Activated naive CD4-positive, alpha-beta T cell treated with anti-CD3 and anti-CD28 coated beads for 36 hours (primary cell): ENCODE measurements around the gene ZNF862. TPM values are rescaled to one million over a fixed set of nuclear protein-coding genes. Genes with fewer than 3 reads are reported as not detected.

Experiments used
- CTCF ChIA-PET: fragments of 350-600 bp; sonication (Branson Sonifier 250); formaldehyde crosslinking; loops from one replicate; lab custom pipeline; 2021; ENCODE audit warnings: antibody characterized with exemption; lab: Charles Lee
- DNase-seq: peaks from one replicate; pipeline ENCODE4 v3.0.0-alpha.2; 2020
- H3K27ac Mint-ChIP-seq: one replicate; pipeline ENCODE4 v1.8.0; 2021; ENCODE audit warnings: mild to moderate bottlenecking, mixed read lengths
- H3K27me3 Mint-ChIP-seq: one replicate; pipeline ENCODE4 v1.8.0; 2021; ENCODE audit warnings: low read depth, mixed read lengths
- H3K36me3 Mint-ChIP-seq: one replicate; pipeline ENCODE4 v1.8.0; 2021; ENCODE audit warnings: low read depth, mixed read lengths
- H3K4me1 Mint-ChIP-seq: one replicate; pipeline ENCODE4 v1.8.0; 2021; ENCODE audit warnings: low read depth, mixed read lengths
- H3K4me3 Mint-ChIP-seq: one replicate; pipeline ENCODE4 v1.8.0; 2021; ENCODE audit warnings: mild to moderate bottlenecking, moderate library complexity, mixed read lengths
- H3K9me3 Mint-ChIP-seq: one replicate; pipeline ENCODE4 v1.8.0; 2021; ENCODE audit warnings: mixed read lengths
- intact Hi-C: fragments of 100-400 bp; cut with micrococcal nuclease; formaldehyde crosslinking; loops from one replicate; pipeline ENCODE4 v1.15.1; 2023
- total RNA-seq, 2 experiments: library from RNA; stranded (reverse); gene quantifications; one replicate each; pipeline ENCODE4 v1.2.3, GENCODE V29; 2021

ZNF862 gene
- total RNA-seq, 2 experiments from 2014 or later = 17.6 to 19.4 TPM

DNA sequence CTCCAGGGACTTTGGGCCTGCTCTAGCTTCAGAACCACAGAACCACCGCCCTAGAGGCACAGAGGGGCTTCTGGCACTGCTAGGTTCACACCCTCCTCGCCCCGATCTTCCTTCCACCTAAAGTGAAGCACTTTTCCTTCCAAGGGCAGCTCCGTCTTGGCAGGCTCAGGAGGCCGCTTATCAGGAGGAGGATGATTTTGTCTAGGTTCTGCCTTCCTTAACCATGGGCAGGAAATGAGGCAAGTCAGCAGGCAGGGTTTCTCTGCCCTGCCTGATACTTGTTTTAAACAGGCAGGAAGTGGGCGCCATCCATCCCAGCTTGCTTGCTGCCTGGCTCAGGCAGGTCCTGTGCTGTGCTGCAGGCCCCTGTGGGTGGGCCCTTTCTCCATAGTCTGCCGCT, 27.3 kb downstream of the ZNF862 start:
- H3K4me1 Mint-ChIP-seq = peaks cover 77% of the 10 kb centered on the region
- no peaks in the 10 kb centered on the region for H3K9me3 Mint-ChIP-seq
- peak overlapping the region; percentile 39 for H3K4me3 Mint-ChIP-seq

DNA sequence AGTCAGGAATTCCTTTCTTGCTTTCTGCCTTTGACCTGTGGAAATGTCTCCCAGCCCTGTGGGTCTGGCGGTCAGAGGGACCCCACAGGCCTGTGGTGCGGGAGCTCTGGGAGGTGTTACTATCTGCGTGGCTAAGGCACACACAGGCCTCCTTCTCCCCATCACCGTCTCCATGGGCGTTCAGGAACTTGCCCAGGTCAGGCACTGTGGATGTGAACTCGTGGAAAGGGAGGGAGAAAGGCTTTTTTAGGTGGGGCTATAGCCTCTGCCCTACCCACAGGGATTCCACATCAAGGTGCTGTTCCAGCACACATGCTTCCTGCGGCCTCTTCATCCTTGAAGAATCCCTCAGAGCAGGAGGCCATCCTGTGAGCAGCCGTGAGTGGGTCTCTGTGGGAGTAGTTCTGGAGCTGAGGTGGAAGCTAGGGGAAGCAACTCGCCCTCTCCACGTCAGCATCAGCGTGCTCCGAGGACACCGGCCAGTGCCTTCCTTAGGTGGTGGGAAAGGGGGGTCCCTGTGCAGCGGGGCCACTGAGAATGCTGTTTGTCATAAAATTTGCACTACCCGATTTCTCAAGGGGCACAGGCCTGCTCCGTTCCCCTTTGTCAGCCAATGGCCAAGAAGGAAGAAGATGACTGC, 28.1 kb downstream of the ZNF862 start:
- H3K4me3 Mint-ChIP-seq = no peak overlapping the region
- CTCF ChIA-PET = interaction anchor here (1.5 kb wide), 1 partner anchor 16 kb away, joined by 3 read pairs; no protein-coding TSS in a partner anchor

More for the DNA sequence above, 27.3 kb downstream of the ZNF862 start:
- peaks cover 23% of the 10 kb centered on the region for H3K36me3 Mint-ChIP-seq
- peak overlapping the region; percentile 93 for H3K27ac Mint-ChIP-seq
- peak; percentile 83 for DNase-seq
- intact Hi-C loops = loop anchor here (1.0 to 2.0 kb wide), 2 partner anchors 8 to 93 kb away; partner anchors contain the start of genes ATP6V0E2 and ZNF467
- H3K27me3 Mint-ChIP-seq = no peaks in the 10 kb centered on the region
- CTCF ChIA-PET = interaction anchor here (0.8 to 1.5 kb wide), 4 partner anchors 11 to 65 kb away, joined by 3 to 4 read pairs (median 3); no protein-coding TSS in a partner anchor

DNA sequence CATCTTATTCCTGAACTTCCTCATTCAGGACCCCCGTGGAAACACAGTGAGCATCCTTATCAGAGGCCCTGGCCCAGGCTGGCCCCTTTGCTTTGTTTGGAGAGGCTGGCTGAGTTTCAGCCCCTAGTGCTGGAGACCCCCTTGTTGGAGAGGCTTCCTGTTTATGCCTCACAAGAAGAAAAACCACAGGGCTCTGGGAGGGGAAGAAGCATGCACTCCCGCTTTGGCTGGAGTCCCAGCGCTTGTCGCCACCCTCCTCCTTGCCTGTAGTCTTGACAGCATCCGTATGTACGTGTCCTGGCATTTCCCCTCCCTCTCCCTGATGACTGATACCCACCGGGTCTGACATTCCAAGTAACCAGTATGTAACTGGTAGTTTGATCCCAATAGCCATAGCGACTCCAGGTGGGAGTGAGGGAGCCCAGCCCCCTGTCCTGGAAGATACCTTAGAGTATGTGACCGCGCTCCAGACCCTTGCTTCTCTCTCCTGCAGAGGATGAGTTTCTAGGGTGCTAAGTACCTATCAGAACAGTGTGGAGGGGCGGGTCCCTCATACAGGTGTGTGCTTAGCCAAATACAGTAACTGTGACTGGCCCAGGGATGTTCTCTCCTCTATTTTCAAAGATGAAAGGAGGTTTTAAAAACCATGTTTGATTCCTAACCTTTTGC, 28.7 kb downstream of the ZNF862 start:
- CTCF ChIA-PET = interaction anchor here (0.8 to 1.3 kb wide), 4 partner anchors 12 to 17 kb away, joined by 3 to 4 read pairs (median 3); no protein-coding TSS in a partner anchor
- peak; percentile 59 for DNase-seq
- peaks cover 20% of the 10 kb centered on the region for H3K36me3 Mint-ChIP-seq
- no peaks in the 10 kb centered on the region for H3K27me3 Mint-ChIP-seq
- no peak overlapping the region for H3K4me3 Mint-ChIP-seq
- H3K27ac Mint-ChIP-seq = peak overlapping the region; percentile 93
- intact Hi-C loops = no loop called here
- peaks cover 86% of the 10 kb centered on the region for H3K4me1 Mint-ChIP-seq
- no peaks in the 10 kb centered on the region for H3K9me3 Mint-ChIP-seq

More for the DNA sequence above, 28.1 kb downstream of the ZNF862 start:
- H3K27me3 Mint-ChIP-seq = no peaks in the 10 kb centered on the region
- H3K36me3 Mint-ChIP-seq = peaks cover 20% of the 10 kb centered on the region
- intact Hi-C loops = no loop called here
- no peaks in the 10 kb centered on the region for H3K9me3 Mint-ChIP-seq
- DNase-seq = no peak
- peak overlapping the region; percentile 93 for H3K27ac Mint-ChIP-seq
- H3K4me1 Mint-ChIP-seq = peaks cover 82% of the 10 kb centered on the region

DNA sequence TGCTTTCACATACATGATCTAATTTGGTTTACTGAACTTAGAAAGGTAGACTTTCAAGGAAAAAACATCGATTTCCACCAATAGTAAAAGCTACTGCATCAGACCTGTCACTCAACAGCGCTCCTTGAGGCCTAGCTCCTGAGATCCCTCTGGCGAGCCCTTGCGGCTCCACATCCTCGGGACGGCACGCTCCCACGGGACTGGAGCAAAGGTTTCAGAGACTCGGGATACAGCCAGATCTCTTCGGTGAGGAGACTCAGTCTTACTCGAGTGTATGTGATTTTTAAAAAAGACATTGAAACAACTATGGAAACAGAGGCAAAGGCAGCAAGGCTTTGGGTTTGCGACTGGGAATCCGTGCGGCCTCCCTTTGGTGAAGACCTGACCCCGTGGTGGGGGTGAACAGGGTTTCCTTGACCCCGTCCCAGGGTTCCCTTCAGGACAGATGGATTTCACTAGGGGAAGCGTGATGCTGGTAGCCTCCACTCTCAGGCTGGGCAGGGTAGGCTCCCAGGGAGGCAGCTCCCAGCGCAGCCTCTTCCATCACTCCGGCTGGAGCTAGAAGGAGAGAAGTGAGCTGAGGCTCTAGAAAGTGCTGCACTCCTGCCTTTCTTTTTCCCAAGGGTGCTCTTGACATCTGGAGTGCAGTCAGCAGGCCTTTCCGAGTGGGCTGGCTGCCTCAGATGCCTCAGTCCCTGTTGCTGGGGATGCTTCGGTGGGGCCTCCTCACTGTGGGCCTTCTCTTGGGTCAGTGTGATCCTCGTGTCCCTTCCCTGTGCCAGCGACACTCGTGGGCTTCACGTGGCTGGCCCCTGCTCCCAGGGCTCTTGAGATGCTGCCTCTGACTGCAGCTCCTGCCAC, 29.8 kb downstream of the ZNF862 start:
- Mint-ChIP-seq H3K27me3 (no peaks in the 10 kb centered on the region), H3K4me1 (peaks cover 91% of the 10 kb centered on the region), H3K27ac (peak overlapping the region; percentile 93), H3K9me3 (no peaks in the 10 kb centered on the region), H3K4me3 (no peak overlapping the region), H3K36me3 (peaks cover 20% of the 10 kb centered on the region)
- CTCF ChIA-PET = interaction anchor here (0.7 to 1.3 kb wide), 5 partner anchors 11 to 372 kb away, joined by 3 to 4 read pairs (median 3); no protein-coding TSS in a partner anchor
- no peak for DNase-seq
- intact Hi-C loops = no loop called here

GRCh38 chr7:149868623-149869290, 30.6 kb downstream of the ZNF862 start:
- H3K36me3 Mint-ChIP-seq = peaks cover 20% of the 10 kb centered on the region
- CTCF ChIA-PET = interaction anchor here (0.7 to 2.1 kb wide), 3 partner anchors 13 to 373 kb away, joined by 3 to 12 read pairs (median 5); no protein-coding TSS in a partner anchor
- H3K27ac Mint-ChIP-seq = peak overlapping the region; percentile 93
- H3K27me3 Mint-ChIP-seq = no peaks in the 10 kb centered on the region
- DNase-seq = no peak
- peak overlapping the region; percentile 21 for H3K4me3 Mint-ChIP-seq
- intact Hi-C loops = no loop called here
- no peaks in the 10 kb centered on the region for H3K9me3 Mint-ChIP-seq
- peaks cover 88% of the 10 kb centered on the region for H3K4me1 Mint-ChIP-seq

DNA sequence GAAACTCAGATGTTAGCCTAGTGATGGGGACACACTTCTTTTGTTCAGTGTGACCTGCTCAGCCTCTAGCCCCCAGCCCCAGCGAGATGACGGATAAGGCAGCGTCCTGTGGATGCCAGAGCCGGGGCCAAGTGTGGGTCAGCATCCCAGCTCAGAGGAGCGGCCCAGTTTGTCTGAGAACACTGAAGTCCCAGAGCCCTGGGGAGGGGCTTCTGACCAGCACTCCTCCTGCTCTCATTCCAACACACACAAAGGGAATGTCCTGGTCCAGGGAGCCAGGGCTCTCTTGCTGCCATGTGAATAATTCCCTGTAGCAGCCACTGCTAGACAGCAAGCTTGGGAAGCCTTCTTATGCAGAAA, 31.1 kb downstream of the ZNF862 start:
- H3K4me3 Mint-ChIP-seq = no peak overlapping the region
- peaks cover 19% of the 10 kb centered on the region for H3K36me3 Mint-ChIP-seq
- no peaks in the 10 kb centered on the region for H3K27me3 Mint-ChIP-seq
- H3K9me3 Mint-ChIP-seq = no peaks in the 10 kb centered on the region
- no peak for DNase-seq
- H3K27ac Mint-ChIP-seq = peak overlapping the region; percentile 93
- intact Hi-C loops = no loop called here
- peaks cover 85% of the 10 kb centered on the region for H3K4me1 Mint-ChIP-seq
- CTCF ChIA-PET = interaction anchor here (0.7 to 2.1 kb wide), 6 partner anchors 8 to 20 kb away, joined by 3 to 12 read pairs (median 4); no protein-coding TSS in a partner anchor

DNA sequence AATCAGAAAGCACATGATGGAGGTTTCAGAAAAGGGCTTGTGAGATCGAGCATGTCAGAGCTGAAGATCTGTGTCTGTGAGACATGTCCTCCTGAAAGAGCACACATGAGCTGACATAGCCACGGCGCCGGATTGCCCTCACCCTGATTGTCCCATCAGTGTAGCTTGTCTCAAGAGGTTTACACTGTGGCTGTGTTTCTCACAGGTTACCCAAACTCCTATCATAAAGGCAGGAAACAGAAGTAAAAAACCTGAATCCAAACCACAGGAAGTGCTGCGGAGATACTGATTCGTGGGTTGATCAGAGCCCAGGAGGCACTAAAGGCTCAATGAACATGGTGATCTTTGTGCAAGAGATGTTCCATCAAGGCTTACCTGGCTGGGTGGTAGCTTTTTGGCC, 31.7 kb downstream of the ZNF862 start:
- Mint-ChIP-seq H3K4me1 (peaks cover 86% of the 10 kb centered on the region), H3K27ac (peak overlapping the region; percentile 93), H3K9me3 (no peaks in the 10 kb centered on the region), H3K4me3 (peak overlapping the region; percentile 35), H3K36me3 (peaks cover 17% of the 10 kb centered on the region), H3K27me3 (no peaks in the 10 kb centered on the region)
- DNase-seq = peak; percentile 66
- CTCF ChIA-PET = interaction anchor here (0.7 to 2.1 kb wide), 7 partner anchors 9 to 30 kb away, joined by 3 to 12 read pairs (median 4); no protein-coding TSS in a partner anchor
- intact Hi-C loops = loop anchor here (1.0 to 10.0 kb wide), 9 partner anchors 14 to 1215 kb away; partner anchors contain the start of genes ACTR3C, AGAP3, FASTK and LRRC61

DNA sequence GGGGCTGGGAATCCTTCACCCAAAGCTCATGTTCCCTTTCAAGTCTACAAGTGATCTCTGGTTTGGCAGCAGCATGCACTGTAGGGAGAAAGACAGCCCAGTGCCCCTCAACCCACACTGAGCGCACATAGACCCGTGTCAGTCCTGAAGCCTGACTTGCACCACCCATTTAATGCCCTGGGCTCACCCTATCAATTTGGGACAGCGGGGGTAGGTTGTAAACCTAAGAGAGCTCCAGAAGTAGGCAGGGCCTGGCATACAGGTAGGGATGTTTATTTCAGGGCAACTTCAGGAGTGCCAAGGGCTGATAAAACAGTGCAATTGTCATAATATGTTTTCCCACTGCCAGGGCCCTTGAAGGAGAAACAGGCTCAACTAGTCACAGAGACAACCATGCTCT, 32.1 kb downstream of the ZNF862 start:
- peaks cover 15% of the 10 kb centered on the region for H3K36me3 Mint-ChIP-seq
- intact Hi-C loops = loop anchor here (1.0 to 10.0 kb wide), 9 partner anchors 14 to 1215 kb away; partner anchors contain the start of genes ACTR3C, AGAP3, FASTK and LRRC61
- no peaks in the 10 kb centered on the region for H3K9me3 Mint-ChIP-seq
- H3K27ac Mint-ChIP-seq = peak overlapping the region; percentile 93
- CTCF ChIA-PET = interaction anchor here (0.7 to 2.2 kb wide), 9 partner anchors 9 to 30 kb away, joined by 3 to 12 read pairs (median 5); no protein-coding TSS in a partner anchor
- H3K4me1 Mint-ChIP-seq = peaks cover 86% of the 10 kb centered on the region
- no peak for DNase-seq
- no peaks in the 10 kb centered on the region for H3K27me3 Mint-ChIP-seq
- no peak overlapping the region for H3K4me3 Mint-ChIP-seq

GRCh38 chr7:149870701-149871483, 32.7 kb downstream of the ZNF862 start:
- H3K9me3 Mint-ChIP-seq = no peaks in the 10 kb centered on the region
- H3K36me3 Mint-ChIP-seq = peaks cover 15% of the 10 kb centered on the region
- peak; percentile 49 for DNase-seq
- H3K27ac Mint-ChIP-seq = peak overlapping the region; percentile 93
- CTCF ChIA-PET = interaction anchor here (1.2 to 2.2 kb wide), 9 partner anchors 9 to 31 kb away, joined by 3 to 12 read pairs (median 5); no protein-coding TSS in a partner anchor
- peaks cover 86% of the 10 kb centered on the region for H3K4me1 Mint-ChIP-seq
- H3K27me3 Mint-ChIP-seq = no peaks in the 10 kb centered on the region
- no peak overlapping the region for H3K4me3 Mint-ChIP-seq
- intact Hi-C loops = loop anchor here (1.0 to 10.0 kb wide), 9 partner anchors 15 to 1214 kb away; partner anchors contain the start of genes ACTR3C, AGAP3, FASTK and LRRC61

DNA sequence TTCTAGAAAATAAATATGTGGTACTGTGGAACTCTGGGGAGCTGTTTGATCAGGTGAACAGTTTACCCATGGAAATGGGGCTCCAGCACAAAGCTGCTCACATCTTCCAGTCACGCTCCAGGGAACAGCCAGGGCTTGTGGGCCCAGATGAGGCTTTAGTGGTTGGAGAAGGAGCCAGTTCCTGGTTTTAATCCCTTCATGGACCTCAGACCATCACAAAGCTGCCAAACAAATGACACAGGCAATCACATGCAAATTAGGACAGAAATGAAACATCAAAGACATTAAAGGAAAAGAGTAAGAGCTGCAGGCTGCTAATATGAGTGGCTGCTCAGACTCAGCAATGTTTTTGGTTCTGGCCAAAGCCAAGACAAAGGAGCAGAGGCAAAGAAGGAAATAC, 33.4 kb downstream of the ZNF862 start:
- peak; percentile 49 for DNase-seq
- Mint-ChIP-seq H3K4me3 (peak overlapping the region; percentile 50), H3K27ac (peak overlapping the region; percentile 84), H3K9me3 (no peaks in the 10 kb centered on the region), H3K4me1 (peaks cover 84% of the 10 kb centered on the region), H3K27me3 (no peaks in the 10 kb centered on the region), H3K36me3 (peaks cover 14% of the 10 kb centered on the region)
- CTCF ChIA-PET = interaction anchor here (0.7 to 2.2 kb wide), 5 partner anchors 10 to 65 kb away, joined by 3 to 12 read pairs (median 5); no protein-coding TSS in a partner anchor
- intact Hi-C loops = loop anchor here (2.0 to 10.0 kb wide), 8 partner anchors 247 to 1213 kb away; partner anchors contain the start of genes ACTR3C, AGAP3, FASTK and LRRC61
